ENCODE results near the gene CDH11.

The CDH11 gene

DNA sequence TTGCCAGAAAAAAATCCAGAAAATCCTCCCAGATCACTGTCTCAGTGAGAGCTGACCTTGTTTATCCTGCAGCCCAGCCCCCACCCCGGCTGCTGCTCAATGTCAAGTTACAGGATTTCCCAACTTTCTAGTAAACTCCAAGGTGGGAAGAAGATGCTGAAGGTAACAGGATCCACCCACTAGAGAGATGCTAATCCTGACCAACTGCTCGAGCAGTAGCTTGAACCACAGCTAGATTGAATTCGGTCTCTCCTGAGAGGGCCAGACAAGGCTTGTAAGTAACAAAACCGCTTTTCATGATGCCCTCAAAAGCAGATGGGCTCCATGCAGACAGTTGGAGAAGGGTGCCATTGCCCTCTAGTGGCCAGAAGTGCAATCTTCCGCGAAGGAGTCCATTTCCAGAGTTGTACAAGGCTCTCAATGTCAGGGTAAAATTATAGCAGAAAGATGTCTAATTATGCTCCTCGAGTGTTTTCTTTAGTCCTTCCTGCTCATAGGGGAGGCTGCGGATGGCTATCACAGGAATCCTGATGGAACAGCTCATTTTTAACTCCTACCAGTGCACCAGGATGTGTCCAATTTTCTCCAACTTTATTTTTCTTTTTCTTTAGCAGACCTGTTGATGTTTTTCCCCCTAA is 3.9 kb downstream of the CDH11 start:
- no peaks in the 10 kb centered on the region for H3K79me2 ChIP-seq (ENCODE audit: control insufficient read depth, low read length)
- H3F3A ChIP-seq (ENCODE audit: control insufficient read depth, insufficient read depth), result no peaks in the 10 kb centered on the region
- no peaks in the 10 kb centered on the region for H3K27me3 ChIP-seq (ENCODE audit: control insufficient read depth, low read length)
- TF ChIP-seq EZH2phosphoT487 (IDR thresholded peaks at IDR 0.05; ENCODE audit: borderline replicate concordance, low read length), result no peak
- TF ChIP-seq, protein P1, sequence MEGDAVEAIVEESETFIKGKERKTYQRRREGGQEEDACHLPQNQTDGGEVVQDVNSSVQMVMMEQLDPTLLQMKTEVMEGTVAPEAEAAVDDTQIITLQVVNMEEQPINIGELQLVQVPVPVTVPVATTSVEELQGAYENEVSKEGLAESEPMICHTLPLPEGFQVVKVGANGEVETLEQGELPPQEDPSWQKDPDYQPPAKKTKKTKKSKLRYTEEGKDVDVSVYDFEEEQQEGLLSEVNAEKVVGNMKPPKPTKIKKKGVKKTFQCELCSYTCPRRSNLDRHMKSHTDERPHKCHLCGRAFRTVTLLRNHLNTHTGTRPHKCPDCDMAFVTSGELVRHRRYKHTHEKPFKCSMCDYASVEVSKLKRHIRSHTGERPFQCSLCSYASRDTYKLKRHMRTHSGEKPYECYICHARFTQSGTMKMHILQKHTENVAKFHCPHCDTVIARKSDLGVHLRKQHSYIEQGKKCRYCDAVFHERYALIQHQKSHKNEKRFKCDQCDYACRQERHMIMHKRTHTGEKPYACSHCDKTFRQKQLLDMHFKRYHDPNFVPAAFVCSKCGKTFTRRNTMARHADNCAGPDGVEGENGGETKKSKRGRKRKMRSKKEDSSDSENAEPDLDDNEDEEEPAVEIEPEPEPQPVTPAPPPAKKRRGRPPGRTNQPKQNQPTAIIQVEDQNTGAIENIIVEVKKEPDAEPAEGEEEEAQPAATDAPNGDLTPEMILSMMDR (IDR thresholded peaks at IDR 0.05; ENCODE audit: low read depth, low read length, poor library complexity, severe bottlenecking), result peak; percentile 90
- peaks cover under 1% of the 10 kb centered on the region; the same call in 1 of the 2 replicates for H3K9me3 ChIP-seq (ENCODE audit: control insufficient read depth, insufficient read depth, low read length)
- no peaks in the 10 kb centered on the region for H3K9me2 ChIP-seq (replicated peaks; ENCODE audit: control insufficient read depth, low read length)
- no peak overlapping the region for H3K27ac ChIP-seq (ENCODE audit: low read depth, low read length)
- H3K4me2 ChIP-seq (ENCODE audit: low read length), result peak overlapping the region; percentile 22
- no peaks in the 10 kb centered on the region for H3K36me3 ChIP-seq (ENCODE audit: control insufficient read depth, low read length)
- H4K20me1 ChIP-seq (ENCODE audit: control insufficient read depth, insufficient read depth, low read depth, low read length), result no peaks in the 10 kb centered on the region
- H3K4me3 ChIP-seq (ENCODE audit: low read length), result no peak overlapping the region
- H3K4me1 ChIP-seq (ENCODE audit: control insufficient read depth, low read length), result 0 out of 2 replicates have a peak, but pooled peaks cover 3% of the 10 kb centered on the region

DNA sequence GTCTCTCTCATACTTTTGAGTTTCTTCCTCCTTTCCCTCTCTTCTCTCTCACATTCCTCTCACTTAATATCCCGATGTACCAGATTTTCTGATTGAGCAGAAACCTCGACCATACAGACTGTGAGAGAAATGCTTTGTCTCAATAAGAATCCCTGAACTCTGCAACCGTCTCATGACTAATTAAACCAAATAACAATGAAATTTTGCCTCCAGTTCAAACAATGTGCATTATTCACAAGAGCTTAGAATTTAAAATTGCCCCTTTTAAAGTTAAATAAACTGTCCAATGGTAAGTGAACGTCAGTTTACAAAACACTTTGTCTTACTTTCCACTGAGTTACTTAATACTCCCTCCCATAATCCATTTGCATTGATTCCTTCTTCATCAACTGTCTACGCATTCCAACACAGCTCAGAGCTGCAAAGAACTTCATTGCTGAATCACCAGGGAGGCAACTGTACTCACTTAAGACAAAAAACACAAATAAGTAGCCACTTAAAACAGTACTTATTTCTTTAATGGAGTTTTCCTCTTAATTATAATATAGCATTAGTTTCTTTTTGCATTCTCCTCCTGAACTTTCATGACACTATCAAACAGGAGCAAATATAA is 4.9 kb downstream of the CDH11 start:
- Histone ChIP-seq H3K9me2 (replicated peaks; ENCODE audit: control insufficient read depth, low read length) (no peaks in the 10 kb centered on the region), H3K27ac (ENCODE audit: low read depth, low read length) (no peak overlapping the region), H3K4me1 (ENCODE audit: control insufficient read depth, low read length) (0 out of 2 replicates have a peak, but pooled peaks cover 3% of the 10 kb centered on the region), H3K27me3 (ENCODE audit: control insufficient read depth, low read length) (no peaks in the 10 kb centered on the region), H3K4me3 (ENCODE audit: low read length) (no peak overlapping the region), H3K4me2 (ENCODE audit: low read length) (no peak overlapping the region), H3K36me3 (ENCODE audit: control insufficient read depth, low read length) (no peaks in the 10 kb centered on the region), H4K20me1 (ENCODE audit: control insufficient read depth, insufficient read depth, low read depth, low read length) (no peaks in the 10 kb centered on the region), H3K79me2 (ENCODE audit: control insufficient read depth, low read length) (no peaks in the 10 kb centered on the region), H3K9me3 (ENCODE audit: control insufficient read depth, insufficient read depth, low read length) (no peaks in the 10 kb centered on the region), H3F3A (ENCODE audit: control insufficient read depth, insufficient read depth) (no peaks in the 10 kb centered on the region)
- TF ChIP-seq, protein P1 (IDR thresholded peaks at IDR 0.05; ENCODE audit: low read depth, low read length, poor library complexity, severe bottlenecking), result no peak

DNA sequence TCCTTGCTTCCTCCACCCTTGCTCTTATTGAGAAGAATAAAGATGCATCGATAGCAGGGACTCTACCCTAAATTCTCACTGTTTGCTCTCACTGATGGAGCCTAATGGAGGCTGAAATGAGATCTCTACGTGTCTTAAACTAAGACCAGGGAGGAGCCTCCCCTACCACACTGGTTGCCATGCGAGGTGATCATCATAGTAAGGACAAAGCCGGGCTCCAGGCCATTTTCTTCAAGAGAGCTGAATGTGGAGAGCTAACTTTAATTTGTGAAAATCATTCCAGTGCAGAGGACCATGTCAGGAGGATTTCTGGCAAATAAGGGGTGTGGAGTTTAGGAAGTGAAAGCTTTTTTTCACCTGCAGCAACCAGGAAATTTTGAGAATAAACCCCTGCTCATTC is 5.6 kb downstream of the CDH11 start:
- H3K79me2 ChIP-seq (ENCODE audit: control insufficient read depth, low read length), result no peaks in the 10 kb centered on the region

More for the DNA sequence above, 5.6 kb downstream of the CDH11 start:
- no peak overlapping the region for H3K27ac ChIP-seq (ENCODE audit: low read depth, low read length)
- H3K36me3 ChIP-seq (ENCODE audit: control insufficient read depth, low read length), result no peaks in the 10 kb centered on the region
- no peak overlapping the region for H3K4me2 ChIP-seq (ENCODE audit: low read length)
- no peaks in the 10 kb centered on the region for H3K27me3 ChIP-seq (ENCODE audit: control insufficient read depth, low read length)
- no peaks in the 10 kb centered on the region for H4K20me1 ChIP-seq (ENCODE audit: control insufficient read depth, insufficient read depth, low read depth, low read length)
- H3K4me3 ChIP-seq (ENCODE audit: low read length), result no peak overlapping the region
- no peaks in the 10 kb centered on the region for H3F3A ChIP-seq (ENCODE audit: control insufficient read depth, insufficient read depth)
- TF ChIP-seq, protein P1 (IDR thresholded peaks at IDR 0.05; ENCODE audit: low read depth, low read length, poor library complexity, severe bottlenecking), result no peak
- no peak for TF ChIP-seq EZH2phosphoT487 (IDR thresholded peaks at IDR 0.05; ENCODE audit: borderline replicate concordance, low read length)
- 0 out of 2 replicates have a peak, but pooled peaks cover 3% of the 10 kb centered on the region for H3K4me1 ChIP-seq (ENCODE audit: control insufficient read depth, low read length)
- no peaks in the 10 kb centered on the region for H3K9me2 ChIP-seq (replicated peaks; ENCODE audit: control insufficient read depth, low read length)
- no peaks in the 10 kb centered on the region for H3K9me3 ChIP-seq (ENCODE audit: control insufficient read depth, insufficient read depth, low read length)

Data from DOHH2 (cell line).